SK-N-SH (cell line): ENCODE results near the gene CYB561D2. TPM values are rescaled to one million over a fixed set of nuclear protein-coding genes. Genes with fewer than 3 reads are reported as not detected.

Experiments used
- CTCF ChIA-PET: fragments of 300-600, 350-600 bp; formaldehyde crosslinking; extraction: SDS; loops from one replicate; lab custom pipeline; 2021; lab: Yijun Ruan, JAX
- POLR2A ChIA-PET: fragments of 350-600 bp; sonication (Branson Sonifier 250); formaldehyde crosslinking; extraction: SDS; loops from one replicate; lab custom pipeline; 2020; ENCODE audit warnings: antibody characterized with exemption, inconsistent platforms; lab: Yijun Ruan, JAX
- DNase-seq: peaks from one replicate; pipeline ENCODE4 v3.0.0; 2012
- H2AFZ ChIP-seq: fragments of 200-600 bp; sonication (generic); 2 replicates; pipeline ENCODE4 v1.8.1; 2016; ENCODE audit warnings: antibody characterized with exemption, mild to moderate bottlenecking, low read depth
- H3F3A ChIP-seq: fragments of 200-600 bp; sonication (generic); replicated peaks from 2 replicates; pipeline ENCODE3; 2016; ENCODE audit warnings: antibody characterized with exemption, mild to moderate bottlenecking; ENCODE audit not compliant: insufficient read depth
- H3K27ac ChIP-seq, 2 experiments: fragments of 200-500 bp in 1 of 2; fragments of 200-600 bp in 1 of 2; sonication (Bioruptor generic) in 1 of 2; sonication (generic), shearing (Covaris generic) in 1 of 2; 2 replicates each; pipeline versions ENCODE4 v1.5.1 to v1.6.1; 2014 to 2016; ENCODE audit warnings: low read depth in 2 of 2, inconsistent platforms in 1 of 2, low read length in 1 of 2, mild to moderate bottlenecking in 1 of 2, mixed read lengths in 1 of 2
- H3K27me3 ChIP-seq: fragments of 200-600 bp; sonication (generic), shearing (Covaris generic); 2 replicates; pipeline ENCODE4 v1.6.1; 2016; ENCODE audit warnings: mixed run types; ENCODE audit not compliant: insufficient read depth
- H3K36me3 ChIP-seq, 2 experiments: fragments of 200-500 bp in 1 of 2; fragments of 200-600 bp in 1 of 2; sonication (Bioruptor generic) in 1 of 2; sonication (generic) in 1 of 2; replicated peaks in 1 of 2; 2 replicates each; pipeline versions ENCODE3 to v1.5.1; 2014 to 2016; ENCODE audit warnings: low read length in 1 of 2, mild to moderate bottlenecking in 1 of 2; ENCODE audit not compliant: insufficient read depth in 2 of 2, control insufficient read depth in 1 of 2
- H3K4me1 ChIP-seq, 2 experiments: fragments of 200-500 bp in 1 of 2; fragments of 200-600 bp in 1 of 2; sonication (Bioruptor generic) in 1 of 2; sonication (generic), shearing (Covaris generic) in 1 of 2; 2 replicates each; pipeline versions ENCODE4 v1.5.1 to v1.6.1; 2014 to 2016; ENCODE audit warnings: low read depth in 1 of 2, low read length in 1 of 2, mixed run types in 1 of 2; ENCODE audit not compliant: insufficient read depth in 2 of 2, control insufficient read depth in 1 of 2
- H3K4me2 ChIP-seq: fragments of 200-600 bp; sonication (generic), shearing (Covaris generic); 2 replicates; pipeline ENCODE4 v1.6.1; 2017; ENCODE audit warnings: mixed run types
- H3K4me3 ChIP-seq, 2 experiments: fragments of 200-500 bp in 1 of 2; fragments of 200-600 bp in 1 of 2; sonication (Bioruptor generic) in 1 of 2; sonication (generic), shearing (Covaris generic) in 1 of 2; 2 replicates each; pipeline versions ENCODE4 v1.5.1 to v1.8.1; 2014 to 2016; ENCODE audit warnings: low read depth in 2 of 2, inconsistent platforms in 1 of 2, low read length in 1 of 2, mild to moderate bottlenecking in 1 of 2, mixed read lengths in 1 of 2, moderate library complexity in 1 of 2
- H3K79me2 ChIP-seq: fragments of 200-600 bp; sonication (generic); 2 replicates; pipeline ENCODE4 v1.8.1; 2017; ENCODE audit warnings: mild to moderate bottlenecking; ENCODE audit not compliant: insufficient read depth
- H3K9ac ChIP-seq: fragments of 200-600 bp; sonication (generic); 2 replicates; pipeline ENCODE4 v1.6.1; 2017; ENCODE audit warnings: mixed run types
- H3K9me2 ChIP-seq: fragments of 200-600 bp; sonication (generic); 2 replicates; pipeline ENCODE4 v1.6.1; 2017; ENCODE audit warnings: mixed run types
- H3K9me3 ChIP-seq: fragments of 200-600 bp; sonication (generic); 2 replicates; pipeline ENCODE4 v1.6.1; 2017; ENCODE audit warnings: mixed run types, mild to moderate bottlenecking, moderate library complexity
- H4K20me1 ChIP-seq: fragments of 200-600 bp; sonication (generic); 2 replicates; pipeline ENCODE4 v1.6.1; 2017; ENCODE audit warnings: mild to moderate bottlenecking, mixed run types; ENCODE audit not compliant: insufficient read depth
- CHD2 ChIP-seq: fragments of 150-350 bp; IDR thresholded peaks from 2 replicates; pipeline ENCODE4 v1.6.1; 2018; ENCODE audit warnings: low read length; ENCODE audit not compliant: partially characterized antibody
- CTCF ChIP-seq: fragments of 200-600 bp; sonication (generic); IDR thresholded peaks from 2 replicates; pipeline ENCODE4 v1.6.1; 2017; ENCODE audit warnings: antibody characterized with exemption, mild to moderate bottlenecking, moderate library complexity
- ELF1 ChIP-seq: IDR thresholded peaks from 2 replicates; pipeline ENCODE4 v1.4.0; 2012
- FOXJ3 ChIP-seq: sonication (generic); formaldehyde crosslinking; IDR thresholded peaks from 2 replicates; pipeline ENCODE4 v1.5.1; 2020; ENCODE audit warnings: mild to moderate bottlenecking, missing genetic modification reagents
- FOXM1 ChIP-seq: IDR thresholded peaks from 2 replicates; pipeline ENCODE4 v1.4.0; 2012; ENCODE audit warnings: low read depth, mild to moderate bottlenecking
- GABPA ChIP-seq: IDR thresholded peaks from 2 replicates; pipeline ENCODE4 v1.4.0; 2012; ENCODE audit warnings: low read depth, mild to moderate bottlenecking
- JUND ChIP-seq: IDR thresholded peaks from 2 replicates; pipeline ENCODE4 v1.4.0; 2012
- NFIC ChIP-seq: IDR thresholded peaks from 2 replicates; pipeline ENCODE4 v1.4.0; 2012; ENCODE audit warnings: borderline replicate concordance
- NRF1 ChIP-seq: IDR thresholded peaks from 2 replicates; pipeline ENCODE4 v1.6.1; 2012; ENCODE audit warnings: low read depth, mild to moderate bottlenecking, low read length
- POLR2AphosphoS5 ChIP-seq: IDR thresholded peaks from 2 replicates; pipeline ENCODE4 v1.6.1; 2012; ENCODE audit warnings: low read depth, low read length
- RFX5 ChIP-seq: IDR thresholded peaks from 2 replicates; pipeline ENCODE4 v1.6.1; 2012; ENCODE audit warnings: mild to moderate bottlenecking, improper control_type of control experiment, low read length
- RXRA ChIP-seq: IDR thresholded peaks from 2 replicates; pipeline ENCODE4 v1.4.0; 2012; ENCODE audit warnings: low read depth, mild to moderate bottlenecking, borderline replicate concordance
- SIN3A ChIP-seq: IDR thresholded peaks from 2 replicates; pipeline ENCODE4 v1.6.1; 2012; ENCODE audit warnings: low read depth, mild to moderate bottlenecking, low read length, moderate library complexity, borderline replicate concordance
- SMC3 ChIP-seq: IDR thresholded peaks from 2 replicates; pipeline ENCODE4 v1.6.1; 2012; ENCODE audit warnings: low read depth, low read length, improper control_type of control experiment
- TCF12 ChIP-seq: IDR thresholded peaks from 2 replicates; pipeline ENCODE4 v1.4.0; 2012
- TEAD4 ChIP-seq: IDR thresholded peaks from 2 replicates; pipeline ENCODE4 v1.4.0; 2012; ENCODE audit warnings: mild to moderate bottlenecking, borderline replicate concordance; ENCODE audit not compliant: insufficient read depth
- USF2 ChIP-seq: fragments of 150-350 bp; IDR thresholded peaks from 2 replicates; pipeline ENCODE4 v1.6.1; 2017; ENCODE audit warnings: antibody characterized with exemption, low read length, low read depth, borderline replicate concordance
- ZBTB33 ChIP-seq: IDR thresholded peaks from 2 replicates; pipeline ENCODE4 v1.4.0; 2012; ENCODE audit warnings: low read depth, borderline replicate concordance
- WGBS: methylation state at CpG from one replicate; pipeline ENCODE4 v1.1.6; 2017; ENCODE audit warnings: low lambda C conversion rate; 5-methylcytosine and 5-hydroxymethylcytosine counted together
- polyA plus RNA-seq, 3 experiments: library from polyadenylated mRNA; depleted of rRNA; stranded (reverse); fragments of >200 nt; gene quantifications; 2 replicates each; pipeline ENCODE4 v1.2.3, GENCODE V29; 2012

The CYB561D2 gene
- polyA plus RNA-seq, 1 of the 3 experiments (the other 2 are of a cell fraction) = 40.7 TPM

GRCh38 chr3:50371133-50371685 is 20.5 kb downstream of the CYB561D2 start:
- POLR2A ChIA-PET = interaction anchor here (1.0 to 4.6 kb wide), 6 partner anchors 9 to 23 kb away, joined by 3 to 28 read pairs (median 6); partner anchors contain the start of genes CYB561D2, NPRL2 and TMEM115
- Histone ChIP-seq H3F3A (no peaks in the 10 kb centered on the region), H3K9me2 (no peaks in the 10 kb centered on the region)
- CTCF ChIA-PET = interaction anchor here (0.6 to 5.8 kb wide), 32 partner anchors 8 to 245 kb away, joined by 3 to 70 read pairs (median 4); partner anchors contain the start of genes HYAL3, MAPKAPK3, NAA80 and TUSC2
- TF ChIP-seq RFX5 = no peak
- no peak for TF ChIP-seq FOXJ3 (CRISPR knock-in tag)
- no peak for TF ChIP-seq FOXM1
- TF ChIP-seq CHD2 = no peak
- no peak for TF ChIP-seq NRF1
- TF ChIP-seq GABPA = no peak
- TF ChIP-seq ELF1 = no peak
- TF ChIP-seq NFIC = no peak
- TF ChIP-seq TCF12 = no peak
- TF ChIP-seq USF2 = no peak
- TF ChIP-seq SMC3 = no peak
- TF ChIP-seq TEAD4 = no peak
- TF ChIP-seq ZBTB33 = no peak
- TF ChIP-seq SIN3A = no peak
- TF ChIP-seq JUND = no peak
- TF ChIP-seq CTCF = no peak
- no peak for TF ChIP-seq RXRA
- no peak for TF ChIP-seq POLR2AphosphoS5
- TF ChIP-seq, all 33 proteins: peak for 0
- Histone ChIP-seq H3K9ac (no peak overlapping the region), H4K20me1 (no peaks in the 10 kb centered on the region), H3K4me1 (peaks cover 0 to 84% of the 10 kb centered on the region in 2 experiments; a peak in 2 of 4 replicates), H3K27ac (peak overlapping the region in 1 of 2 experiments; percentile 56; a peak in 2 of 4 replicates), H2AFZ (no peak overlapping the region), H3K9me3 (no peaks in the 10 kb centered on the region), H3K4me3 (no peak overlapping the region), H3K4me2 (no peak overlapping the region), H3K27me3 (no peaks in the 10 kb centered on the region), H3K36me3 (no peaks in the 10 kb centered on the region), H3K79me2 (no peaks in the 10 kb centered on the region)
- WGBS = 50% methylated on average over 1 of the region's 3 CpGs
- DNase-seq = no peak
